B cell (primary cell): ENCODE measurements around the gene SKIDA1. TPM values are rescaled to one million over a fixed set of nuclear protein-coding genes. Genes with fewer than 3 reads are reported as not detected.

Experiments
- ATAC-seq: fragments of 200-7000 bp; cut with Tn5 transposase; one replicate; pipeline ENCODE4 v1.10.0; 2021; ENCODE audit warnings: low read depth, mild to moderate bottlenecking, moderate number of reproducible peaks, moderate library complexity
- CTCF ChIA-PET: fragments of 350-600 bp; sonication (Branson Sonifier 250); formaldehyde crosslinking; loops from one replicate; lab custom pipeline; 2021; ENCODE audit warnings: antibody characterized with exemption, inconsistent platforms; lab: Charles Lee
- POLR2A ChIA-PET: fragments of 350-600 bp; sonication (Branson Sonifier 250); formaldehyde crosslinking; loops from one replicate; lab custom pipeline; 2021; ENCODE audit warnings: antibody characterized with exemption; lab: Charles Lee
- DNase-seq: peaks from one replicate; pipeline ENCODE4 v3.0.0; 2013
- H2AFZ ChIP-seq: 2 replicates; pipeline ENCODE4 v1.6.1; 2012; ENCODE audit warnings: mild to moderate bottlenecking, low read depth, low read length; ENCODE audit not compliant: insufficient read depth, poor library complexity, severe bottlenecking
- H3K27ac ChIP-seq, 2 donors: 1 replicate in 1 of 2; 2 replicates in 1 of 2; pipeline ENCODE4 v1.5.1; 2012 to 2013; ENCODE audit warnings: low read length in 2 of 2, mild to moderate bottlenecking in 2 of 2, moderate library complexity in 1 of 2
- H3K27me3 ChIP-seq, 4 experiments: fragments of 200-600 bp in 1 of 4; sonication (generic) in 1 of 4; replicated peaks in 1 of 4; 1 replicate in 2 of 4; 2 replicates in 2 of 4; pipeline versions ENCODE4 v1.6.1 to v1.7.0; 2013 to 2016; ENCODE audit warnings: low read length in 3 of 4, mild to moderate bottlenecking in 2 of 4, mixed read lengths in 1 of 4, moderate library complexity in 1 of 4; ENCODE audit not compliant: insufficient read depth in 4 of 4, control insufficient read depth in 3 of 4; ENCODE audit errors: control extremely low read depth in 1 of 4
- H3K36me3 ChIP-seq, 2 experiments: replicated peaks in 1 of 2; 1 replicate in 1 of 2; 2 replicates in 1 of 2; pipeline versions ENCODE4 v1.6.1 to v1.7.1; 2013; ENCODE audit warnings: low read length in 1 of 2; ENCODE audit not compliant: insufficient read depth in 2 of 2, control insufficient read depth in 1 of 2; ENCODE audit errors: control extremely low read depth in 1 of 2, extremely low read depth in 1 of 2
- H3K4me1 ChIP-seq, 2 donors: fragments of 200-600 bp in 1 of 2; sonication (generic) in 1 of 2; 1 replicate in 1 of 2; 2 replicates in 1 of 2; pipeline versions ENCODE4 v1.5.1 to v1.6.1; 2013 to 2017; ENCODE audit warnings: low read length in 2 of 2; ENCODE audit not compliant: control insufficient read depth in 2 of 2, insufficient read depth in 2 of 2
- H3K4me2 ChIP-seq: replicated peaks from 2 replicates; pipeline ENCODE3; 2012; ENCODE audit warnings: mild to moderate bottlenecking, low read depth, low read length; ENCODE audit not compliant: poor library complexity, severe bottlenecking
- H3K4me3 ChIP-seq, 5 experiments: fragments of 200-600 bp in 1 of 5; sonication (generic) in 1 of 5; 1 replicate in 3 of 5; 2 replicates in 2 of 5; pipeline versions ENCODE4 v1.5.1 to v1.7.0; 2011 to 2016; ENCODE audit warnings: low read length in 4 of 5, mild to moderate bottlenecking in 4 of 5, low read depth in 2 of 5, control low read depth in 1 of 5, moderate library complexity in 1 of 5; ENCODE audit not compliant: insufficient read depth in 1 of 5; ENCODE audit errors: control extremely low read depth in 1 of 5, extremely low read depth in 1 of 5
- H3K79me2 ChIP-seq: fragments of 200-600 bp; sonication (generic); one replicate; pipeline ENCODE4 v1.6.0; 2016; ENCODE audit warnings: low read length; ENCODE audit not compliant: control insufficient read depth, insufficient read depth
- H3K9ac ChIP-seq: fragments of 200-600 bp; sonication (generic); 2 replicates; pipeline ENCODE4 v1.6.1; 2017; ENCODE audit warnings: mild to moderate bottlenecking, low read length, moderate library complexity
- H3K9me3 ChIP-seq, 3 donors: one replicate each; pipeline versions ENCODE4 v1.6.1 to v1.7.1; 2013; ENCODE audit warnings: low read length in 2 of 3; ENCODE audit not compliant: control insufficient read depth in 2 of 3, insufficient read depth in 1 of 3; ENCODE audit errors: control extremely low read depth in 1 of 3
- H4K20me1 ChIP-seq: 2 replicates; pipeline ENCODE4 v1.6.0; 2012; ENCODE audit warnings: mild to moderate bottlenecking, low read length; ENCODE audit not compliant: insufficient read depth, control insufficient read depth, poor library complexity, severe bottlenecking
- H3K27ac Mint-ChIP-seq: one replicate; pipeline ENCODE4 v1.8.0; 2021; ENCODE audit warnings: mixed read lengths
- H3K27me3 Mint-ChIP-seq: one replicate; pipeline ENCODE4 v1.8.0; 2021; ENCODE audit warnings: mixed read lengths
- H3K4me1 Mint-ChIP-seq: one replicate; pipeline ENCODE4 v1.8.0; 2021; ENCODE audit warnings: mixed read lengths
- H3K4me3 Mint-ChIP-seq: one replicate; pipeline ENCODE4 v1.8.0; 2021; ENCODE audit warnings: mixed read lengths
- H3K9me3 Mint-ChIP-seq: one replicate; pipeline ENCODE4 v1.8.0; 2022; ENCODE audit warnings: mixed read lengths; ENCODE audit not compliant: insufficient read depth
- CTCF ChIP-seq: fragments of 200-600 bp; IDR thresholded peaks from one replicate; pipeline ENCODE4 v1.8.0; 2022; ENCODE audit warnings: antibody characterized with exemption, mild to moderate bottlenecking
- EZH2 ChIP-seq: IDR thresholded peaks from 2 replicates; pipeline ENCODE4 v1.6.1; 2012; ENCODE audit warnings: borderline replicate concordance, low read depth, mild to moderate bottlenecking, moderate library complexity, low read length; ENCODE audit not compliant: insufficient read depth, poor library complexity, severe bottlenecking
- WGBS: methylation state at CpG from one replicate; pipeline ENCODE4 v1.1.5; 2013; ENCODE audit warnings: missing lambda C conversion rate; ENCODE audit not compliant: insufficient coverage; 5-methylcytosine and 5-hydroxymethylcytosine counted together
- intact Hi-C: fragments of 100-400 bp; cut with micrococcal nuclease; formaldehyde crosslinking; loops from one replicate; pipeline ENCODE4 v1.10.0; 2022
- polyA plus RNA-seq: library from polyadenylated mRNA; depleted of rRNA; stranded (reverse); fragments of >200 nt; gene quantifications from 2 replicates; pipeline ENCODE4 v1.2.3, GENCODE V29; 2012
- total RNA-seq, 2 donors: library from RNA; stranded (reverse); fragments of 120-200 nt in 1 of 2; gene quantifications; 1 replicate in 1 of 2; 2 replicates in 1 of 2; pipeline versions ENCODE4 v1.2.3 to v1.2.4, GENCODE V29; 2013 to 2022

Gene SKIDA1
- total and polyA plus RNA-seq, 2 donors (not counting 1 experiment from before 2014, with no cell fraction given) = 0.06 to 0.10 TPM

DNA sequence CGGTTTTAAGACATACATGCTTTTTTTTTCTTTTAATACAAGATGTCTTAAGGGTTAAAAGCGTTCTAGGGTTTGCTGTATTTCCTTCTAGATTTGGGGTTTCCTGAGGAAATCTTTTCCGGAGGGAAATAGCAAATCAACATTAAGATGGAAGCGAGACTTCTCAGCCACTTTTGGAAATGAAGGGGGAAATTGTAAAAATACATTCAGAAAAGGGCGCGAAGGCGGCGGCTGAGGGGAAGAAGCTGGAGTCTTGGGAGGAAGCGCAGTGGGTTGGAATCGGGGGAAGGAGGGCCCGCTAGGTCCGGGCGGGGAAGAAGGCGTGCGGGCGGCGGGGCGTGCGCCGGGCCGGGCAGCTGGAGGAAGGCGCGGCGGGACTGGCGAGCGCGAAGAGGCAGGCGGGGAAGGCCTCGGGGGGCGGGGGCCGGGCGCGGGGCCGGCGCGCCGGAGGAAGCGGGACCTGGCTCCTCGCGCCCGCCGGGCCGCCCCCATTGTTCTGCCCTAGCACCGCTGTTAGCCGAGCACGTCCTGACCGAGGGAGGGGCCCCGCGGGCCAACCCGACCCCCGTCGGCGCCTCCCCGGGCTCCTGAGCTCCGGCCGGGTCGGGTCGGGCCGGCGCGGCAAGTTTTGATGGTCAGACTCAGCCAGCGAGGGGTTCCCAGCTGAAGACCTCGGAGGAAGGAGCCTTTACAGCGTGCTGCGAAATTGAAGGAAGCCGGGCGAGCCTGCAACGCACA is 1.5 kb upstream of the SKIDA1 start:
- no peak for TF ChIP-seq CTCF
- H3K4me1 ChIP-seq = peaks cover 24 to 32% of the 10 kb centered on the region in 2 donors
- H4K20me1 ChIP-seq = peaks cover 5% of the 10 kb centered on the region
- ChIA-PET POLR2A (interaction anchor here (0.6 to 1.5 kb wide), 5 partner anchors 9 to 1850 kb away, joined by 3 to 10 read pairs (median 5); partner anchors contain the start of gene COMMD3), CTCF (no interaction called here)
- H3K4me2 ChIP-seq = peak overlapping the region; percentile 86
- peaks cover 0 to 6% (median 0%) of the 10 kb centered on the region in 3 donors for H3K9me3 ChIP-seq
- peak overlapping the region in 1 of 2 donors; percentile 52 for H3K27ac ChIP-seq
- peak overlapping the region; percentile 89 for H3K4me3 Mint-ChIP-seq
- peak overlapping the region; percentile 69 for H3K9ac ChIP-seq
- peak overlapping the region; percentile 90 for H3K27ac Mint-ChIP-seq
- peak overlapping the region; percentile 60 to 73 (median 64) for H3K4me3 ChIP-seq
- H3K27me3 Mint-ChIP-seq = peaks cover 45% of the 10 kb centered on the region
- peak; percentile 39 for ATAC-seq
- peak overlapping the region; percentile 80 for H2AFZ ChIP-seq
- intact Hi-C loops = loop anchor here (1.0 kb wide), 1 partner anchor 9 kb away; no protein-coding TSS in a partner anchor
- WGBS = under 1% methylated on average over 64 of the region's 68 CpGs
- H3K36me3 ChIP-seq = no peaks in the 10 kb centered on the region
- no peaks in the 10 kb centered on the region for H3K9me3 Mint-ChIP-seq
- peak; percentile 69 for DNase-seq
- no peaks in the 10 kb centered on the region for H3K79me2 ChIP-seq
- H3K27me3 ChIP-seq = peaks cover 0 to 42% (median 36%) of the 10 kb centered on the region in 4 experiments
- peaks cover 25% of the 10 kb centered on the region for H3K4me1 Mint-ChIP-seq

DNA sequence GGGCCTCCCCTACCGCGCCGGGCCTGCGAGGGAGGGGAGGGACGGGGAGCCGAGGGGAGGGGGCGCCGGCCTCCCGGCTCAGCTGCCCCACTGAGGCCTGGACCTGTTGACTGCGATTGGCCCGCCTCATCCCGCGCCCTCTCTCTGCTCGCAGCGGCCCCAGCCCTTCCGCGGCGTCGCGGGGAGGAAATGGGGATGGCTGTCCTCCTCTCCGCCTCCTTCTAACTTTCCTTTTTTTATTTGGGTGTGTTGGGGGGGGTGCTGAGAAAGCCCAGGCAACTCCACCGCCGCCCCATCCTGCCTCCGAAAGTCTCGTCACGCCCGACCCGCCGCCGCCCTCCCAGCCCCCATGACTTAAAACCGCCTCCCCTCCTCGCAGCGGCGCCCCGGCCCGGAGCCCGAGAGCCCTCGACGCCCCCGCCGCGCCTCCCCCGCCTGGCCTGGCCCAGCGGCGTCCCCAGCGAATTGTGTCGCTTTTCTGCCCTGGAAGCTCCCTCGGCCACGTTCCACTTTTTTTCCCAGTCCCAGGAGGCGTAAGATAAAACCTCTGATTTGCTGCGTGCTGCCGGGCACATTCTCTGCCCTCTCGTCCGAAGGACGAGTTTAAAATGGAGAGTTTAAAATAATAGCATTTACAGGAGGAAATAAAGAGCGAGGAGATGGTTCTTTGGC is 842 bp upstream of the SKIDA1 start:
- Mint-ChIP-seq H3K4me1 (peaks cover 25% of the 10 kb centered on the region), H3K27me3 (peaks cover 52% of the 10 kb centered on the region), H3K4me3 (peak overlapping the region; percentile 89), H3K9me3 (no peaks in the 10 kb centered on the region), H3K27ac (peak overlapping the region; percentile 90)
- peak; percentile 39 for ATAC-seq
- Histone ChIP-seq H3K9ac (peak overlapping the region; percentile 69), H3K4me1 (peaks cover 24 to 32% of the 10 kb centered on the region in 2 donors), H3K27ac (peak overlapping the region; percentile 31 to 52), H4K20me1 (peaks cover 5% of the 10 kb centered on the region), H3K9me3 (peaks cover 0 to 6% (median 0%) of the 10 kb centered on the region in 3 donors), H3K79me2 (no peaks in the 10 kb centered on the region), H3K4me2 (peak overlapping the region; percentile 86), H3K4me3 (peak overlapping the region; percentile 60 to 73 (median 64)), H3K36me3 (no peaks in the 10 kb centered on the region), H3K27me3 (peaks cover 0 to 45% (median 40%) of the 10 kb centered on the region in 4 experiments), H2AFZ (peak overlapping the region; percentile 80)
- intact Hi-C loops = no loop called here
- POLR2A ChIA-PET = interaction anchor here (0.6 to 1.5 kb wide), 5 partner anchors 10 to 1850 kb away, joined by 3 to 10 read pairs (median 7); partner anchors contain the start of gene COMMD3
- TF ChIP-seq CTCF (no peak), EZH2 (peak; percentile 79)
- CTCF ChIA-PET = interaction anchor here (1.0 to 1.2 kb wide), 2 partner anchors 28 to 30 kb away, joined by 3 to 7 read pairs; no protein-coding TSS in a partner anchor
- WGBS = 0% methylated on average over 28 of the region's 56 CpGs
- DNase-seq = peak; percentile 68
